CD8-positive, alpha-beta memory T cell (primary cell): ENCODE results near the gene MKLN1. TPM values are rescaled to one million over a fixed set of nuclear protein-coding genes. Genes with fewer than 3 reads are reported as not detected.

ENCODE experiments used
- CTCF ChIA-PET: fragments of 350-600 bp; sonication (Branson Sonifier 250); formaldehyde crosslinking; loops from one replicate; lab custom pipeline; 2021; ENCODE audit warnings: antibody characterized with exemption; lab: Charles Lee
- POLR2A ChIA-PET: fragments of 350-600 bp; sonication (Branson Sonifier 250); formaldehyde crosslinking; loops from one replicate; lab custom pipeline; 2021; ENCODE audit warnings: antibody characterized with exemption; lab: Charles Lee
- DNase-seq, 5 donors: peaks; one replicate each; pipeline versions ENCODE4 v3.0.0 to v3.0.0-alpha.2; 2020 to 2022; ENCODE audit warnings: mixed read lengths in 1 of 5
- H3K27ac ChIP-seq: one replicate; pipeline ENCODE4 v1.7.0; 2013; ENCODE audit warnings: low read depth, mild to moderate bottlenecking, low read length, moderate library complexity
- H3K27me3 ChIP-seq: 2 replicates; pipeline ENCODE4 v1.7.0; 2013; ENCODE audit warnings: low read length, mild to moderate bottlenecking; ENCODE audit not compliant: insufficient read depth, poor library complexity, severe bottlenecking
- H3K36me3 ChIP-seq: 2 replicates; pipeline ENCODE4 v1.7.0; 2013; ENCODE audit warnings: mild to moderate bottlenecking, low read length, moderate library complexity; ENCODE audit not compliant: insufficient read depth
- H3K4me1 ChIP-seq: 2 replicates; pipeline ENCODE4 v1.7.0; 2013; ENCODE audit warnings: mild to moderate bottlenecking, low read length, moderate library complexity; ENCODE audit not compliant: insufficient read depth
- H3K4me3 ChIP-seq: 2 replicates; pipeline ENCODE4 v1.7.0; 2013; ENCODE audit warnings: mild to moderate bottlenecking, low read length
- H3K9me3 ChIP-seq: 2 replicates; pipeline ENCODE4 v1.7.0; 2013; ENCODE audit warnings: mild to moderate bottlenecking, low read length
- H3K27ac Mint-ChIP-seq, 8 donors: one replicate each; pipeline ENCODE4 v1.8.0; 2020 to 2021; ENCODE audit warnings: mixed read lengths in 8 of 8, mild to moderate bottlenecking in 6 of 8, inconsistent platforms in 3 of 8, moderate library complexity in 3 of 8
- H3K27me3 Mint-ChIP-seq, 2 donors: one replicate each; pipeline ENCODE4 v1.8.0; 2020 to 2021; ENCODE audit warnings: mixed read lengths in 2 of 2, mild to moderate bottlenecking in 1 of 2, moderate library complexity in 1 of 2
- H3K36me3 Mint-ChIP-seq, 3 donors: one replicate each; pipeline ENCODE4 v1.8.0; 2020 to 2021; ENCODE audit warnings: mixed read lengths in 3 of 3, inconsistent platforms in 1 of 3, mild to moderate bottlenecking in 1 of 3
- H3K4me1 Mint-ChIP-seq, 3 donors: one replicate each; pipeline ENCODE4 v1.8.0; 2020 to 2021; ENCODE audit warnings: mixed read lengths in 3 of 3, inconsistent platforms in 1 of 3, mild to moderate bottlenecking in 1 of 3
- H3K4me3 Mint-ChIP-seq, 7 donors: one replicate each; pipeline ENCODE4 v1.8.0; 2020 to 2021; ENCODE audit warnings: mixed read lengths in 7 of 7, mild to moderate bottlenecking in 6 of 7, moderate library complexity in 4 of 7, inconsistent platforms in 2 of 7
- H3K9me3 Mint-ChIP-seq, 5 donors: one replicate each; pipeline ENCODE4 v1.8.0; 2020 to 2022; ENCODE audit warnings: mixed read lengths in 5 of 5, mild to moderate bottlenecking in 3 of 5, moderate library complexity in 2 of 5, inconsistent platforms in 1 of 5
- polyA plus RNA-seq: library from polyadenylated mRNA; unstranded; fragments of 300-500 nt; fragmentation: Illumina TruSeq; gene quantifications from one replicate; pipeline ENCODE4 v1.2.3, GENCODE V29; 2021
- total RNA-seq, 2 experiments: library from RNA; stranded (reverse); gene quantifications; one replicate each; pipeline ENCODE4 v1.2.3, GENCODE V29; 2021

The MKLN1 gene
- total and polyA plus RNA-seq, 3 experiments from 2014 or later = 21.8 to 34.0 (median 31.0) TPM

- Histone ChIP-seq H3K9me3 (no peaks in the 10 kb centered on the region), H3K27me3 (no peaks in the 10 kb centered on the region), H3K36me3 (no peaks in the 10 kb centered on the region), H3K27ac (no peak overlapping the region), H3K4me3 (no peak overlapping the region), H3K4me1 (no peaks in the 10 kb centered on the region)
- Mint-ChIP-seq H3K4me1 (peaks cover 0 to 2% (median 0%) of the 10 kb centered on the region in 3 donors), H3K4me3 (no peak overlapping the region), H3K27ac (no peak overlapping the region), H3K27me3 (no peaks in the 10 kb centered on the region), H3K36me3 (peaks cover 0 to 31% (median 11%) of the 10 kb centered on the region in 3 donors), H3K9me3 (no peaks in the 10 kb centered on the region)
- POLR2A ChIA-PET = no interaction called here
- no peak for DNase-seq
- CTCF ChIA-PET = interaction anchor here (1.0 to 1.3 kb wide), 4 partner anchors 11 to 165 kb away, joined by 3 to 4 read pairs (median 3); no protein-coding TSS in a partner anchor
These were observed 162.2 kb downstream of the MKLN1 start for GRCh38 chr7:131489881-131490280.

GRCh38 chr7:131493081-131493480, 165.4 kb downstream of the MKLN1 start:
- Mint-ChIP-seq H3K4me1 (peaks cover 0 to 2% (median 0%) of the 10 kb centered on the region in 3 donors), H3K36me3 (peaks cover 0 to 34% (median 19%) of the 10 kb centered on the region in 3 donors), H3K27ac (peak overlapping the region in 1 of 8 donors; percentile 32), H3K4me3 (no peak overlapping the region), H3K27me3 (no peaks in the 10 kb centered on the region), H3K9me3 (no peaks in the 10 kb centered on the region)
- Histone ChIP-seq H3K4me1 (no peaks in the 10 kb centered on the region), H3K36me3 (no peaks in the 10 kb centered on the region), H3K9me3 (no peaks in the 10 kb centered on the region), H3K27me3 (no peaks in the 10 kb centered on the region), H3K27ac (no peak overlapping the region), H3K4me3 (no peak overlapping the region)
- ChIA-PET CTCF (interaction anchor here (0.7 to 1.6 kb wide), 3 partner anchors 11 to 162 kb away, joined by 3 to 5 read pairs (median 4); no protein-coding TSS in a partner anchor), POLR2A (no interaction called here)
- DNase-seq = no peak

- no peaks in the 10 kb centered on the region for H3K27me3 Mint-ChIP-seq
- H3K4me3 Mint-ChIP-seq = no peak overlapping the region
- no peaks in the 10 kb centered on the region for H3K27me3 ChIP-seq
- H3K4me1 Mint-ChIP-seq = peaks cover 0 to 2% (median 0%) of the 10 kb centered on the region in 3 donors
- H3K27ac ChIP-seq = no peak overlapping the region
- no peak for DNase-seq
- ChIA-PET CTCF (interaction anchor here (1.0 to 1.6 kb wide), 2 partner anchors 11 to 161 kb away, joined by 4 to 5 read pairs; no protein-coding TSS in a partner anchor), POLR2A (no interaction called here)
- H3K36me3 Mint-ChIP-seq = peaks cover 0 to 34% (median 18%) of the 10 kb centered on the region in 3 donors
- H3K9me3 ChIP-seq = no peaks in the 10 kb centered on the region
- no peak overlapping the region for H3K4me3 ChIP-seq
- H3K4me1 ChIP-seq = no peaks in the 10 kb centered on the region
- H3K27ac Mint-ChIP-seq = peak overlapping the region in 1 of 8 donors; percentile 32
- no peaks in the 10 kb centered on the region for H3K9me3 Mint-ChIP-seq
- no peaks in the 10 kb centered on the region for H3K36me3 ChIP-seq
These were observed 165.9 kb downstream of the MKLN1 start for GRCh38 chr7:131493581-131493980.

GRCh38 chr7:131494182-131494581, 166.5 kb downstream of the MKLN1 start:
- no peaks in the 10 kb centered on the region for H3K4me1 ChIP-seq
- ChIA-PET CTCF (interaction anchor here (1.0 to 1.6 kb wide), 2 partner anchors 10 to 161 kb away, joined by 4 to 5 read pairs; no protein-coding TSS in a partner anchor), POLR2A (no interaction called here)
- Mint-ChIP-seq H3K36me3 (peaks cover 0 to 35% (median 18%) of the 10 kb centered on the region in 3 donors), H3K27me3 (no peaks in the 10 kb centered on the region), H3K4me1 (peaks cover 0 to 2% (median 0%) of the 10 kb centered on the region in 3 donors), H3K4me3 (no peak overlapping the region), H3K27ac (no peak overlapping the region), H3K9me3 (no peaks in the 10 kb centered on the region)
- DNase-seq = no peak
- no peaks in the 10 kb centered on the region for H3K9me3 ChIP-seq
- H3K27ac ChIP-seq = no peak overlapping the region
- H3K4me3 ChIP-seq = no peak overlapping the region
- H3K27me3 ChIP-seq = no peaks in the 10 kb centered on the region
- H3K36me3 ChIP-seq = no peaks in the 10 kb centered on the region

GRCh38 chr7:131495669-131496498, 168.2 kb downstream of the MKLN1 start:
- Histone ChIP-seq H3K27me3 (no peaks in the 10 kb centered on the region), H3K36me3 (no peaks in the 10 kb centered on the region), H3K9me3 (no peaks in the 10 kb centered on the region), H3K27ac (no peak overlapping the region), H3K4me1 (peaks cover 6% of the 10 kb centered on the region), H3K4me3 (no peak overlapping the region)
- H3K36me3 Mint-ChIP-seq = peaks cover 0 to 39% (median 15%) of the 10 kb centered on the region in 3 donors
- no peak for DNase-seq
- POLR2A ChIA-PET = no interaction called here
- CTCF ChIA-PET = no interaction called here
- no peaks in the 10 kb centered on the region for H3K27me3 Mint-ChIP-seq
- H3K9me3 Mint-ChIP-seq = no peaks in the 10 kb centered on the region
- peak overlapping the region in 1 of 8 donors; percentile 69 for H3K27ac Mint-ChIP-seq
- H3K4me1 Mint-ChIP-seq = peaks cover 3 to 7% (median 7%) of the 10 kb centered on the region in 3 donors
- H3K4me3 Mint-ChIP-seq = no peak overlapping the region

- H3K27me3 Mint-ChIP-seq = no peaks in the 10 kb centered on the region
- peaks cover 18 to 23% (median 22%) of the 10 kb centered on the region in 3 donors for H3K4me1 Mint-ChIP-seq
- H3K27me3 ChIP-seq = no peaks in the 10 kb centered on the region
- H3K36me3 ChIP-seq = no peaks in the 10 kb centered on the region
- H3K27ac Mint-ChIP-seq = peak overlapping the region in 2 of 8 donors; percentile 19 to 27
- DNase-seq = no peak
- H3K4me3 ChIP-seq = no peak overlapping the region
- POLR2A ChIA-PET = no interaction called here
- no peak overlapping the region for H3K4me3 Mint-ChIP-seq
- no peaks in the 10 kb centered on the region for H3K9me3 Mint-ChIP-seq
- CTCF ChIA-PET = no interaction called here
- H3K9me3 ChIP-seq = no peaks in the 10 kb centered on the region
- no peak overlapping the region for H3K27ac ChIP-seq
- H3K4me1 ChIP-seq = peaks cover 20% of the 10 kb centered on the region
- peaks cover 0 to 37% (median 13%) of the 10 kb centered on the region in 3 donors for H3K36me3 Mint-ChIP-seq
These were observed 169.8 kb downstream of the MKLN1 start for GRCh38 chr7:131497454-131497853.

GRCh38 chr7:131498237-131498885, 170.7 kb downstream of the MKLN1 start:
- H3K4me1 ChIP-seq = peaks cover 20% of the 10 kb centered on the region
- Mint-ChIP-seq H3K4me1 (peaks cover 22 to 32% (median 26%) of the 10 kb centered on the region in 3 donors), H3K27me3 (no peaks in the 10 kb centered on the region), H3K4me3 (no peak overlapping the region), H3K36me3 (peaks cover 0 to 34% (median 13%) of the 10 kb centered on the region in 3 donors), H3K9me3 (no peaks in the 10 kb centered on the region), H3K27ac (no peak overlapping the region)
- H3K4me3 ChIP-seq = no peak overlapping the region
- no peak overlapping the region for H3K27ac ChIP-seq
- no peaks in the 10 kb centered on the region for H3K9me3 ChIP-seq
- no peaks in the 10 kb centered on the region for H3K36me3 ChIP-seq
- CTCF ChIA-PET = interaction anchor here (1.6 kb wide), 1 partner anchor 9 kb away, joined by 8 read pairs; no protein-coding TSS in a partner anchor
- DNase-seq = no peak
- POLR2A ChIA-PET = no interaction called here
- no peaks in the 10 kb centered on the region for H3K27me3 ChIP-seq
